ENCODE results near the gene MAD1L1.

MAD1L1 gene

DNA sequence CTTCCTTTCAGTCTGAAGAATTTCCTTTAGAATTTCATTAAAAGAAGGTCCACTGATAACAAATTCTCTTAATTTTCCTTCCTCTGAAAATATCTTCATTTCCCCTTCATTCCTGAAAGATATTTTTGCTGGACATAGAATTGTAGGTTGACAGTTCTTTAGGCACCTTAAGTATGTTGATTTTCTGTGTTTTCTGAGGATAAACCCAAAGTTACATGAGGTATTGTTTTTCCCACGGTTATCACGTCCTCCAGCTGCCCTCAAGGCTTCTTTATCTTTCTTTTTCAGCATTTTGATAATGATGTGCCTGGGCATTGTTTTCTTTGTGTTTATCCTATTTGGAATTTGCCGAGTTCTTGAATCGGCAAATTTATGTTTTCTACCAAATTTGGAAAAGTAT is 457.4 kb downstream of the MAD1L1 start:
- TF ChIP-seq, protein P1, sequence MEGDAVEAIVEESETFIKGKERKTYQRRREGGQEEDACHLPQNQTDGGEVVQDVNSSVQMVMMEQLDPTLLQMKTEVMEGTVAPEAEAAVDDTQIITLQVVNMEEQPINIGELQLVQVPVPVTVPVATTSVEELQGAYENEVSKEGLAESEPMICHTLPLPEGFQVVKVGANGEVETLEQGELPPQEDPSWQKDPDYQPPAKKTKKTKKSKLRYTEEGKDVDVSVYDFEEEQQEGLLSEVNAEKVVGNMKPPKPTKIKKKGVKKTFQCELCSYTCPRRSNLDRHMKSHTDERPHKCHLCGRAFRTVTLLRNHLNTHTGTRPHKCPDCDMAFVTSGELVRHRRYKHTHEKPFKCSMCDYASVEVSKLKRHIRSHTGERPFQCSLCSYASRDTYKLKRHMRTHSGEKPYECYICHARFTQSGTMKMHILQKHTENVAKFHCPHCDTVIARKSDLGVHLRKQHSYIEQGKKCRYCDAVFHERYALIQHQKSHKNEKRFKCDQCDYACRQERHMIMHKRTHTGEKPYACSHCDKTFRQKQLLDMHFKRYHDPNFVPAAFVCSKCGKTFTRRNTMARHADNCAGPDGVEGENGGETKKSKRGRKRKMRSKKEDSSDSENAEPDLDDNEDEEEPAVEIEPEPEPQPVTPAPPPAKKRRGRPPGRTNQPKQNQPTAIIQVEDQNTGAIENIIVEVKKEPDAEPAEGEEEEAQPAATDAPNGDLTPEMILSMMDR (IDR thresholded peaks at IDR 0.05; ENCODE audit: low read length, missing control alignments): no peak
- H3K4me3 ChIP-seq (replicated peaks; ENCODE audit: low read depth, low read length): no peak overlapping the region
- no peak for DNase-seq (ENCODE audit: low read depth)

DNA sequence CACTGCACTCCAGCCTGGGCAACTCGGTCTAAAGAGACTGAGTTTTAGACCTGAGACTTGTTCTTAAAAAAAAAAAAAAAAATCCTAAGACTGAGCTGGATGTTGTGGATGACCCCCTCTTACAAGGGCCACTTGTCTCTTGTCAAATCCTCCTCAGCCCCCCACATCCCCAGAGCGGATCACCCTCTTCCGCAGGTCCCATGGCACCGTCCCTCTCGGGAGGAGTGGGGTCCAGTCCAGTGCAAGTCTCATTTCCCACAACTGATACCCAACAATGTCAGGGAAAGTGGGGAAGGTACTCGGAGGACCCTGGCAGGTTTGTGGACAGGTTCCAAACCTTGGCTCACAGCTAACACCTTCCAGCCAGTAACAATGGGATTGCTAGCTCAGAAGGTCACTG is 462.4 kb downstream of the MAD1L1 start:
- TF ChIP-seq, protein P1 (IDR thresholded peaks at IDR 0.05; ENCODE audit: low read length, missing control alignments): no peak
- DNase-seq (ENCODE audit: low read depth): no peak
- H3K4me3 ChIP-seq (replicated peaks; ENCODE audit: low read depth, low read length): no peak overlapping the region

DNA sequence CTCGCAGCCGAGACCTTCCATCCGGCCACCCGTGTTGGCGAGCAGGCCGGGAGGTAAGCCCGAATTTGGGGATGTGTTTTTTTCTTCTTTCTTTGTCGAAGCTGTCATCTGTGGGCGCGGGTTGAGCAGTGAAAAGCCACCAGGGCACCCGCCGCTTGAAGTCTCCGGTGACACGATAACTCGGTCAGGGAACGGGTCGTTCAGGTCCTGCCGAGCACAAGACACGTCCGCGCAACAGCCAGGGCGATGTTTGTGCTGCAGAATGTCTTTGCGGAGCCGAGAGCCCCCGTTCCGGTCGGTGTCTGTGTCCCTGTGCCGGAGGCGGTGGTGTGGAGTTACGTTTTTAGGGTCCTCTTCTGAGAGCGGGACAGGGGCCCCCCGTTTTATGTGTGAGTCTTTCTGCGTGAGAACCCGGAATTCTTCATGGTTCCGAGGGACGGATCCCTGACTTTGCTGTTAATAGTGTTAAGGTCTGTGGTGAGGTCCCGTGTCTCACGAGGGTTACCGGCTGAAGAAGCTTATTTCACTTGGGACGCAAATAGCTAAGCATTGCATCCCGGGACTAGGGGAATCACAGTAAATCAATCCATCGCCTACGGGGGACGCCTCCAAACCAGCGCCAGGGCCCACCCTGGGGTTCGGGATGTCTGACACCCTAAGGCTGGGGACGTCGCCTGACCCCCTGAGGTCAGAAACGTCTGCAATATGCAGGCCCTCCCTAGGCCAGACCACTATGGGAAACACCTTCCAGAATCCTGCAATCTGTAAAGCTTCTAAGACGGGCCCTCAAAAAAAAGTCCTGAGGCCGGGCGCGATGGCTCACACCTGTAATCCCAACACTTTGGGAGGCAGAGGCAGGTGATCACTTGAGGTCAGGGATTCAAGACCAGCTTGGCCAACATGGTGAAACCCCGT is 463.2 kb downstream of the MAD1L1 start:
- no peak for DNase-seq (ENCODE audit: low read depth)
- H3K4me3 ChIP-seq (replicated peaks; ENCODE audit: low read depth, low read length): no peak overlapping the region
- TF ChIP-seq, protein P1 (IDR thresholded peaks at IDR 0.05; ENCODE audit: low read length, missing control alignments): no peak

DNA sequence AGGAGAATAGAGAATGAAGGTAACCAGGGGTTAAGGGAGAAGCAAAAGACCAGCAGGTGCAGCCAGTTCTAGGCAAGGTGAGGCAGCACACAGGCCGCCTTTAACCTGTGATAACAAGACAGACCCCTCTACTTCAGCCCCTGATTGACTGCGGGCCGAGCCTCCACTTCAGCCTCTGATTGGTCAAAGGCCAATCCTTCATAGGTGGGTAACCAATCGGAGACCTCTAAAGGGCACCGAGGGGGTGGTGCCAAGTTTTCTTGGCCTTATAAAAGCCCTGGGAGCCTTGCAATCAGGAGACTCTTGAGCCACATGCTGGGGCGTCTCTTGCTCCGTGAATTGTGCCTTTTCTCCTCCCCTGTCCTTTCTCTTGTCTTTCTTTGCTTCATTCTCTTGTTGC is 463.9 kb downstream of the MAD1L1 start:
- no peak for DNase-seq (ENCODE audit: low read depth)
- TF ChIP-seq, protein P1 (IDR thresholded peaks at IDR 0.05; ENCODE audit: low read length, missing control alignments): no peak

DNA sequence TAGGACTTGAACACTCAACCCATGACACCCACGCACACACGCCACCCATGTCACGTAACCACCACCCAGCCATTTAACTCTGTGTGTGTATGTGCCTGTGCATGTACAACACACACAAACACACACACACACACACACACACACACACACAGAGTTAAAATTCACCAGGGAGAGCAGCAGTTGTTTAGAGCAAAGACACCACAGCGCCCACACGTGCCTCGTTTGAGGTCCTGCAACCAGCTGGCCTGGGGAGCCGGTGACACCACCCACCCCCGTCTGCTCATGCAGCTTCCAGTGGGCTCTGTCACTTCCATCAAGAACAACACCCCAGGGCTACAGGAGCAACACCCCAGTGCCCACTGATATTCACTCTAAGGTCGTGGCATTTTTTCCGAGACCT is 465.2 kb downstream of the MAD1L1 start:
- TF ChIP-seq, protein P1 (IDR thresholded peaks at IDR 0.05; ENCODE audit: low read length, missing control alignments): no peak
- no peak overlapping the region for H3K4me3 ChIP-seq (replicated peaks; ENCODE audit: low read depth, low read length)
- no peak for DNase-seq (ENCODE audit: low read depth)

More for the DNA sequence above, 463.9 kb downstream of the MAD1L1 start:
- H3K4me3 ChIP-seq (replicated peaks; ENCODE audit: low read depth, low read length): no peak overlapping the region
